HepG2 (cell line): Measurements from ENCODE around the gene NDUFB8. TPM values are rescaled to one million over a fixed set of nuclear protein-coding genes. Genes with fewer than 3 reads are reported as not detected.
A peak's percentile ranks its signal among the peaks of the same experiment; 100 is the strongest.

ENCODE experiments used
- AGO1 ChIP-seq: fragments of 200-400 bp; formaldehyde crosslinking; IDR thresholded peaks from 2 replicates; pipeline ENCODE4 v1.6.1; 2017; ENCODE audit warnings: mild to moderate bottlenecking, low read depth, low read length, moderate library complexity; ENCODE audit not compliant: poor library complexity, severe bottlenecking
- BHLHE40 ChIP-seq: IDR thresholded peaks from 2 replicates; pipeline ENCODE4 v1.6.1; 2011; ENCODE audit warnings: low read length, improper control_type of control experiment
- CCDC6 ChIP-seq: sonication (generic); formaldehyde crosslinking; IDR thresholded peaks from 2 replicates; pipeline ENCODE4 v1.8.1; 2022; ENCODE audit warnings: mild to moderate bottlenecking, missing genetic modification reagents, moderate library complexity
- CREBL2 ChIP-seq: sonication (generic); formaldehyde crosslinking; IDR thresholded peaks from 2 replicates; pipeline ENCODE4 v1.8.1; 2023; ENCODE audit warnings: missing genetic modification reagents, mild to moderate bottlenecking, borderline replicate concordance
- HMG20B ChIP-seq: conservative IDR thresholded peaks from 2 replicates; pipeline ENCODE4 v1.6.1; 2016; ENCODE audit warnings: missing genetic modification reagents, missing compliant biosample characterization
- KAT8 ChIP-seq: IDR thresholded peaks from 2 replicates; pipeline ENCODE4 v1.6.1; 2016; ENCODE audit warnings: missing genetic modification reagents, missing compliant biosample characterization
- MYPOP ChIP-seq: sonication (generic); formaldehyde crosslinking; IDR thresholded peaks from 2 replicates; pipeline ENCODE4 v1.8.1; 2023; ENCODE audit warnings: mild to moderate bottlenecking, moderate library complexity, missing genetic modification reagents
- RXRB ChIP-seq: IDR thresholded peaks from 2 replicates; pipeline ENCODE4 v1.6.1; 2016; ENCODE audit warnings: borderline replicate concordance, missing genetic modification reagents, missing compliant biosample characterization
- SAP130 ChIP-seq: IDR thresholded peaks from 2 replicates; pipeline ENCODE4 v1.6.1; 2016; ENCODE audit warnings: low read depth
- SETDB1 ChIP-seq: sonication (generic); formaldehyde crosslinking; IDR thresholded peaks from 2 replicates; pipeline ENCODE4 v1.5.1; 2020; ENCODE audit warnings: missing genetic modification reagents, mild to moderate bottlenecking, borderline replicate concordance
- SOX5 ChIP-seq: IDR thresholded peaks from 2 replicates; pipeline ENCODE4 v1.6.1; 2016; ENCODE audit warnings: borderline replicate concordance
- SP2 ChIP-seq: sonication (generic); formaldehyde crosslinking; IDR thresholded peaks from 2 replicates; pipeline ENCODE4 v1.5.1; 2020; ENCODE audit warnings: mild to moderate bottlenecking, missing genetic modification reagents
- ZFYVE20 ChIP-seq: sonication (generic); formaldehyde crosslinking; IDR thresholded peaks from 2 replicates; pipeline ENCODE4 v1.8.0; 2023; ENCODE audit warnings: low read depth, mild to moderate bottlenecking, moderate library complexity, missing genetic modification reagents, borderline replicate concordance
- ZMYM4 ChIP-seq: sonication (generic); formaldehyde crosslinking; IDR thresholded peaks from 2 replicates; pipeline ENCODE4 v1.8.1; 2023; ENCODE audit warnings: mild to moderate bottlenecking, missing genetic modification reagents
- ZNF10 ChIP-seq: sonication (generic); formaldehyde crosslinking; IDR thresholded peaks from 2 replicates; pipeline ENCODE4 v1.4.0; 2020; ENCODE audit warnings: mild to moderate bottlenecking, low read depth, missing genetic modification reagents, borderline replicate concordance
- ZNF383 ChIP-seq: sonication (generic); formaldehyde crosslinking; IDR thresholded peaks from 2 replicates; pipeline ENCODE4 v1.4.0; 2020; ENCODE audit warnings: missing genetic modification reagents, mild to moderate bottlenecking, borderline replicate concordance
- ZNF430 ChIP-seq: sonication (generic); formaldehyde crosslinking; IDR thresholded peaks from 2 replicates; pipeline ENCODE4 v1.9.0; 2021; ENCODE audit warnings: mild to moderate bottlenecking, missing genetic modification reagents
- ZNF546 ChIP-seq: sonication (generic); formaldehyde crosslinking; conservative IDR thresholded peaks from 2 replicates; pipeline ENCODE4 v1.8.1; 2023; ENCODE audit warnings: mild to moderate bottlenecking, missing genetic modification reagents
- ZNF574 ChIP-seq: sonication (generic); formaldehyde crosslinking; IDR thresholded peaks from 2 replicates; pipeline ENCODE4 v1.4.0; 2020; ENCODE audit warnings: missing genetic modification reagents
- polyA plus RNA-seq, 8 experiments: library from polyadenylated mRNA; depleted of rRNA in 3 of 8; stranded (reverse) in 7 of 8; unstranded in 1 of 8; fragments of >200 nt; fragmentation: Illumina TruSeq in 4 of 8; extraction: Trizol in 4 of 8; gene quantifications; 2 replicates each; pipeline versions ENCODE4 v1.2.1 to v1.2.3, GENCODE V29; 2011 to 2016; ENCODE audit warnings: low read depth in 4 of 8, missing spikeins in 1 of 8, mixed read lengths in 1 of 8; ENCODE audit not compliant: insufficient read depth in 1 of 8
- total RNA-seq, 5 experiments: library from RNA; depleted of rRNA; stranded (reverse); fragments of >200 nt; fragmentation: Illumina TruSeq; extraction: Trizol; gene quantifications; 2 replicates each; pipeline ENCODE4 v1.2.3, GENCODE V29; 2016; ENCODE audit warnings: low read depth in 1 of 5
- TF ChIP-seq, protein P1 (sequence below): IDR thresholded peaks from 2 replicates; pipeline ENCODE4 v1.6.1; 2016; ENCODE audit warnings: low read depth
- TF ChIP-seq, protein P2 (sequence below): sonication (generic); formaldehyde crosslinking; IDR thresholded peaks from 2 replicates; pipeline ENCODE4 v1.5.0; 2020; ENCODE audit warnings: missing genetic modification reagents, mild to moderate bottlenecking, borderline replicate concordance
- TF ChIP-seq, protein P3 (sequence below): sonication (generic); formaldehyde crosslinking; IDR thresholded peaks from 2 replicates; pipeline ENCODE4 v1.9.0; 2021; ENCODE audit warnings: missing genetic modification reagents, mild to moderate bottlenecking, borderline replicate concordance

The NDUFB8 gene
- total and polyA plus RNA-seq, 2 of the 13 experiments (the other 11 are each of a cell fraction or from before 2014, with no cell fraction given): 210 to 216 TPM

- TF ChIP-seq ZNF574 (peak; percentile 92), ZFYVE20 (CRISPR knock-in tag) (no peak), RXRB (CRISPR knock-in tag) (0 out of 2 replicates have a peak, but pooled peaks have one; percentile 25), ZNF546 (CRISPR knock-in tag) (peak; percentile 67; the same call in 1 of the 2 replicates), SETDB1 (no peak), HMG20B (0 out of 2 replicates have a peak, but pooled peaks have one; percentile 21), SAP130 (CRISPR knock-in tag) (peak; percentile 85), ZMYM4 (peak; percentile 43; the same call in 1 of the 2 replicates), ZNF383 (CRISPR knock-in tag) (no peak), BHLHE40 (peak; percentile 67), SP2 (CRISPR knock-in tag) (no peak), SOX5 (no peak), ZNF10 (no peak), ZNF430 (CRISPR knock-in tag) (peak; percentile 84; the same call in 1 of the 2 replicates), CREBL2 (no peak), CCDC6 (peak; percentile 24; the same call in 1 of the 2 replicates), KAT8 (peak; percentile 77), AGO1 (no peak), MYPOP (CRISPR knock-in tag) (peak; percentile 35; the same call in 1 of the 2 replicates)
- TF ChIP-seq, protein P1, sequence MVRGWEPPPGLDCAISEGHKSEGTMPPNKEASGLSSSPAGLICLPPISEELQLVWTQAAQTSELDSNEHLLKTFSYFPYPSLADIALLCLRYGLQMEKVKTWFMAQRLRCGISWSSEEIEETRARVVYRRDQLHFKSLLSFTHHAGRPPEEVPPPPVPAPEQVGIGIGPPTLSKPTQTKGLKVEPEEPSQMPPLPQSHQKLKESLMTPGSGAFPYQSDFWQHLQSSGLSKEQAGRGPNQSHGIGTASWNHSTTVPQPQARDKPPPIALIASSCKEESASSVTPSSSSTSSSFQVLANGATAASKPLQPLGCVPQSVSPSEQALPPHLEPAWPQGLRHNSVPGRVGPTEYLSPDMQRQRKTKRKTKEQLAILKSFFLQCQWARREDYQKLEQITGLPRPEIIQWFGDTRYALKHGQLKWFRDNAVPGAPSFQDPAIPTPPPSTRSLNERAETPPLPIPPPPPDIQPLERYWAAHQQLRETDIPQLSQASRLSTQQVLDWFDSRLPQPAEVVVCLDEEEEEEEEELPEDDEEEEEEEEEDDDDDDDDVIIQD (CRISPR knock-in tag): no peak
- TF ChIP-seq, protein P2, sequence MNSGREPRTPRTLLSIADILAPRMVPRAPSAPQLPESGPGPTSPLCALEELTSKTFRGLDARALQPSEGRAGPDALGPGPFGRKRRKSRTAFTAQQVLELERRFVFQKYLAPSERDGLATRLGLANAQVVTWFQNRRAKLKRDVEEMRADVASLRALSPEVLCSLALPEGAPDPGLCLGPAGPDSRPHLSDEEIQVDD: 0 out of 2 replicates have a peak, but pooled peaks have one; percentile 49
- TF ChIP-seq, protein P3, sequence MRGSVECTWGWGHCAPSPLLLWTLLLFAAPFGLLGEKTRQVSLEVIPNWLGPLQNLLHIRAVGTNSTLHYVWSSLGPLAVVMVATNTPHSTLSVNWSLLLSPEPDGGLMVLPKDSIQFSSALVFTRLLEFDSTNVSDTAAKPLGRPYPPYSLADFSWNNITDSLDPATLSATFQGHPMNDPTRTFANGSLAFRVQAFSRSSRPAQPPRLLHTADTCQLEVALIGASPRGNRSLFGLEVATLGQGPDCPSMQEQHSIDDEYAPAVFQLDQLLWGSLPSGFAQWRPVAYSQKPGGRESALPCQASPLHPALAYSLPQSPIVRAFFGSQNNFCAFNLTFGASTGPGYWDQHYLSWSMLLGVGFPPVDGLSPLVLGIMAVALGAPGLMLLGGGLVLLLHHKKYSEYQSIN (CRISPR knock-in tag): no peak
These were observed at the start of gene NDUFB8 (continued) for GRCh38 chr10:100529475-100530298.
